Thymus (tissue), 11 donors: ENCODE results near the gene PHLDB3. TPM values are rescaled to one million over a fixed set of nuclear protein-coding genes. Genes with fewer than 3 reads are reported as not detected.
A peak's percentile ranks its signal among the peaks of the same experiment; 100 is the strongest.

Experiments used
- DNase-seq, 9 donors: peaks; one replicate each; pipeline ENCODE4 v3.0.0-alpha.2; 2013; ENCODE audit warnings: low spot score in 9 of 9, low read depth in 6 of 9, missing footprints in 1 of 9
- H3K27ac ChIP-seq, 2 donors: one replicate each; pipeline ENCODE4 v1.5.1; 2013; ENCODE audit warnings: control low read depth in 1 of 2, low read depth in 1 of 2, low read length in 1 of 2, mild to moderate bottlenecking in 1 of 2, moderate library complexity in 1 of 2
- H3K27me3 ChIP-seq, 2 donors: one replicate each; pipeline ENCODE4 v1.5.1; 2013; ENCODE audit warnings: low read length in 1 of 2; ENCODE audit not compliant: control insufficient read depth in 2 of 2, insufficient read depth in 1 of 2
- H3K36me3 ChIP-seq, 2 donors: one replicate each; pipeline ENCODE4 v1.5.1; 2013; ENCODE audit warnings: low read length in 1 of 2, mild to moderate bottlenecking in 1 of 2, moderate library complexity in 1 of 2; ENCODE audit not compliant: control insufficient read depth in 2 of 2, insufficient read depth in 2 of 2
- H3K4me1 ChIP-seq, 2 donors: one replicate each; pipeline ENCODE4 v1.5.1; 2013; ENCODE audit warnings: low read length in 2 of 2; ENCODE audit not compliant: control insufficient read depth in 2 of 2, insufficient read depth in 2 of 2
- H3K4me3 ChIP-seq, 2 donors: one replicate each; pipeline ENCODE4 v1.5.1; 2013; ENCODE audit warnings: low read length in 2 of 2, control low read depth in 1 of 2, mild to moderate bottlenecking in 1 of 2
- H3K9me3 ChIP-seq, 2 donors: one replicate each; pipeline ENCODE4 v1.5.1; 2013; ENCODE audit warnings: low read length in 1 of 2, mild to moderate bottlenecking in 1 of 2; ENCODE audit not compliant: control insufficient read depth in 2 of 2, insufficient read depth in 1 of 2
- WGBS: extraction: QIAGEN DNeasy Blood & Tissue Kit; methylation state at CpG from one replicate; pipeline ENCODE4 v1.1.7; 2013; 5-methylcytosine and 5-hydroxymethylcytosine counted together
- polyA plus RNA-seq: library from polyadenylated mRNA; stranded (reverse); fragments of 200-250 nt; gene quantifications from one replicate; pipeline ENCODE4 v1.2.3, GENCODE V29; 2013
- total RNA-seq: library from RNA; stranded (reverse); fragments of 120-200 nt; gene quantifications from one replicate; pipeline ENCODE4 v1.2.4, GENCODE V29; 2013
- donor health status: healthy.

Gene PHLDB3
- total and polyA plus RNA-seq, 2 donors, result 12.0 to 37.9 TPM

DNA sequence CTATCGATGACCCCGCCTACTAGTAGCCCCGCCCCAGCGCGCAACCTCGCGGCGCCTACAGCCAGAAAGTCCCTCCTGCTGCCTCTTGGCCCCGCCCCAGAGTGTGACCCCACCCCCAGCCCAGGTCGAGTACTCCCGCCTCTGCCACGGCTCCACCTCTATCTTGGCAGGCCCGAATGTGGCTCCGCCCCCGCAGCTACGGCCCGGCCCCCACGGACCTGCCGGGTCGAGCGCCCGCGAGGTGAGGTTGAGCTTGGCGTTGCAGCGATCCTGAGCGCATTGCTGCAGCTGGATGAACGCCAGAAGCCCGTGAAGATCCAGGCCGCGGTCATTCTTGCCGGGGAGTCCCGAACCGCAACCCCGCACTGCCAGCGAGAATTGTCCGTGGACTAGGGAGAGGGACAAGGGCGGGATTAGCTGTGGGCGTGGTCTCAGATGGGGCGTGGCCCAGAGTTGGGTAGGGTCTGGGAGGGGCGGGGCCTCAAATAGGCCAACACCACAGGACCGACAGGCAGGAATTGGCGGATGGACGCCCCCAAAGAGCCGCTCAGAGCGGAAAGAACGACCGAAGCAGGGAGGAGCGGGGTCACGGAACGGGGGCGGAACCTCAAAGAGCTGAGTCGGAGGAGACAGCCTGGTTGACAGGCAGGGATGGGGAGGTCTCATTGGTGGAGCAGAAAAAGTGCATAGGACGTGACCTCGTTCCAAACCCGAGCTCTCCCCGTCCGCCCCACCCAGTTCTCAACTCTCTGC lies 41.0 kb downstream of the PHLDB3 start:
- no peaks in the 10 kb centered on the region for H3K9me3 ChIP-seq
- peak; percentile 86 to 97 (median 93) for DNase-seq
- H3K4me1 ChIP-seq, result peaks cover 15 to 30% of the 10 kb centered on the region in 2 donors
- peak overlapping the region; percentile 65 to 83 for H3K4me3 ChIP-seq
- H3K27ac ChIP-seq, result peak overlapping the region; percentile 88 to 93
- H3K36me3 ChIP-seq, result no peaks in the 10 kb centered on the region
- WGBS, result under 1% methylated on average over 57 of the region's 57 CpGs
- H3K27me3 ChIP-seq, result peaks cover 4 to 40% of the 10 kb centered on the region in 2 donors

- H3K4me1 ChIP-seq, result peaks cover 11 to 24% of the 10 kb centered on the region in 2 donors
- WGBS, result 15% methylated on average over 33 of the region's 33 CpGs
These were observed 41.7 kb downstream of the PHLDB3 start for GRCh38 chr19:43462785-43463380.

GRCh38 chr19:43462383-43462782 lies 42.2 kb downstream of the PHLDB3 start:
- Histone ChIP-seq H3K27me3 (peaks cover 4 to 40% of the 10 kb centered on the region in 2 donors), H3K36me3 (no peaks in the 10 kb centered on the region), H3K4me3 (no peak overlapping the region), H3K27ac (no peak overlapping the region), H3K9me3 (no peaks in the 10 kb centered on the region), H3K4me1 (peaks cover 11 to 24% of the 10 kb centered on the region in 2 donors)
- WGBS, result 97% methylated on average over 7 of the region's 7 CpGs
- DNase-seq, result no peak

More at GRCh38 chr19:43462785-43463380, 41.7 kb downstream of the PHLDB3 start:
- no peaks in the 10 kb centered on the region for H3K9me3 ChIP-seq
- H3K36me3 ChIP-seq, result no peaks in the 10 kb centered on the region
- no peak for DNase-seq
- peak overlapping the region; percentile 46 to 83 for H3K4me3 ChIP-seq
- peaks cover 4 to 40% of the 10 kb centered on the region in 2 donors for H3K27me3 ChIP-seq
- H3K27ac ChIP-seq, result peak overlapping the region; percentile 8 to 70

DNA sequence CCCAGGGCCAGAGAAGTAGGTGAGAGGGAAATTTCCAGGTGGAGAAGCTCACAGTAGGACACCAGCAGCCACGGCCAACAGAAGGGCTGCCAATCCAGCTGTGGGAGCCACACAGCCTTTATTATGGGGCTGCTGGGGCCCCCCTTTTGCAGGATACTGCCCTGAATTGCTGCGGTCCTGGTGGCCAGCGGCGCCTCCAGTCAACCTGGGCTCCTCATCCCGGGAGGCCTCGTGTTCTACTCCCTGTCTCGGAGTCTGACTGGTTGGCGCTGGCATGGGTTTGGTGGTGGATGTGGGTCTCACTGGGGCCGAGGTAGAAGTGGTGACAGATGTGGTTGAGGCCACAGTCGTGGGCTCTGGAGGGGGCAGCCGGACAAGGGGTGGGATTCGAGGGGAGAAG lies 43.2 kb downstream of the PHLDB3 start:
- H3K4me1 ChIP-seq, result peaks cover 11 to 24% of the 10 kb centered on the region in 2 donors
- no peaks in the 10 kb centered on the region for H3K9me3 ChIP-seq
- DNase-seq, result no peak
- no peak overlapping the region for H3K27ac ChIP-seq
- no peak overlapping the region for H3K4me3 ChIP-seq
- H3K27me3 ChIP-seq, result peaks cover 4 to 40% of the 10 kb centered on the region in 2 donors
- WGBS, result 96% methylated on average over 12 of the region's 12 CpGs
- no peaks in the 10 kb centered on the region for H3K36me3 ChIP-seq

GRCh38 chr19:43460362-43461016 lies 44.1 kb downstream of the PHLDB3 start:
- H3K9me3 ChIP-seq, result no peaks in the 10 kb centered on the region
- peaks cover 7 to 20% of the 10 kb centered on the region in 2 donors for H3K4me1 ChIP-seq
- H3K27ac ChIP-seq, result no peak overlapping the region
- no peak overlapping the region for H3K4me3 ChIP-seq
- H3K36me3 ChIP-seq, result no peaks in the 10 kb centered on the region
- no peak for DNase-seq
- 95% methylated on average over 16 of the region's 16 CpGs for WGBS
- peaks cover 4 to 33% of the 10 kb centered on the region in 2 donors for H3K27me3 ChIP-seq

DNA sequence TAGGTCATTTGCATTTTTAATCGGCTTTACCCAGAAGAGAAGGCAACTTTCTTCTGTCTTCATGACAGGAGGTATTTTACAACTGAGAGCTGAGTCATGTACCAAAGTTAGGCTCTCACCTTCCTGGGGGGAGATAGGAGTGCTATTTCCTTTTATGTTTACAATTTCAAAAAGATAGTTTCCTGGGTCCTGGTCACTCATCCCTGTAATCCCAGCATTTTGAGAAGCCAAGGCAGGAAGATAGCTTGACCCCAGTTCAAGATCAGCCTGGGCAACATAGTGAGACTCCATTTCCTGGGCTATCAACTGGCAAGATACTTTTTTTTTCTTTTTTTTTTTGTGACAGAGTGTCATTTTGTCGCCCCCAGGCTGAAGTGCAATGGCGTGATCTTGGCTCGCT lies 46.7 kb downstream of the PHLDB3 start:
- 87% methylated on average over 4 of the region's 4 CpGs for WGBS
- Histone ChIP-seq H3K4me1 (peaks cover 0 to 2% of the 10 kb centered on the region in 2 donors), H3K36me3 (no peaks in the 10 kb centered on the region), H3K27me3 (peaks cover 0 to 12% of the 10 kb centered on the region in 2 donors), H3K4me3 (no peak overlapping the region), H3K27ac (no peak overlapping the region), H3K9me3 (no peaks in the 10 kb centered on the region)
- DNase-seq, result no peak

DNA sequence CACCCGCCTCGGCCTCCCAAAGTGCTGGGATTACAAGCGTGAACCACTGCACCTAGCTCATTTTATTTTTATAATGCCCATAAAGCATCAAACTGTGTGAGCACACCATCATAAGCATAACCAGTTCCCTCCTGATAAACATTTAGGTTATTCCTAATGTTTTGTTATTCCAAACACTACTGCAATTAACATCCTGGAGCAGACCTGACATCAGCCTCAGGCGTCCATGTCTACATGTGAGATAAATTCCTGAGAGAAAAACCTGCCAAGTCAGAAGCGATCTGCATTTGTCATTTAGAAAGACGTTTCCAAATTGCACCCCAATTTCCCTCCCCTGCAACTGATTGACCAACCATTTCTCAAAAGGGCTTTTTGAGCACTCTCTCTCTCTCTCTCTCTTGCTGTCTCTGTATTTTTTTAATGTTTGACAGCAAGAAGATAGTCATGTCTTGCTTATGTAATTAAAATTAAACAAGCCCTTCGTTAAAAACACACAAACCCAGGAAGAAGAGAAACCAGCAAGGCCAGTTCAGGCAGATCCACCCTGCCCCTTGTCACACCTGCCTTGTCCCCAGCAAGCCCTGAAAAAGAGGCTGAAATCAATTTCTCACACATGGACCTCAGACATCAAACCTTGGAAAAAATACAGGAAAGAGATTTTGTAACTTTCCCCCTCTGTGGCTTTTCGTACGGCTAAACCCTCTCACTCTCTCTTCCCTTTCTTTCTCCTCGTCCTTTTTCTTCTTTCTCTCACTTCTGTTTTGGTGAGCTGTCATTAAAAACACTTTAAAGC lies 49.0 kb downstream of the PHLDB3 start:
- Histone ChIP-seq H3K36me3 (no peaks in the 10 kb centered on the region), H3K9me3 (no peaks in the 10 kb centered on the region), H3K4me1 (no peaks in the 10 kb centered on the region), H3K27me3 (no peaks in the 10 kb centered on the region), H3K27ac (no peak overlapping the region), H3K4me3 (no peak overlapping the region)
- WGBS, result 57% methylated on average over 10 of the region's 10 CpGs
- DNase-seq, result no peak

GRCh38 chr19:43454031-43454430 lies 50.5 kb downstream of the PHLDB3 start:
- Histone ChIP-seq H3K36me3 (no peaks in the 10 kb centered on the region), H3K27me3 (no peaks in the 10 kb centered on the region), H3K4me3 (no peak overlapping the region), H3K9me3 (no peaks in the 10 kb centered on the region), H3K4me1 (no peaks in the 10 kb centered on the region), H3K27ac (no peak overlapping the region)
- 83% methylated on average over 2 of the region's 2 CpGs for WGBS
- DNase-seq, result no peak
